ENCODE results near the gene SLC22A1. TPM values are rescaled to one million over a fixed set of nuclear protein-coding genes. Genes with fewer than 3 reads are reported as not detected.

SLC22A1 gene
- total and polyA plus RNA-seq, 2 of the 4 experiments (the other 2 are of a cell fraction) = 0.10 TPM; not detected in 1

- ATAC-seq (ENCODE audit: low read depth) = no peak
- no peak overlapping the region for H2BK20ac ChIP-seq (ENCODE audit: low read depth, low read length)
- H2AK5ac ChIP-seq (ENCODE audit: low read depth, low read length) = no peak overlapping the region
- no peak overlapping the region for H2BK5ac ChIP-seq (ENCODE audit: low read depth, low read length, poor library complexity, severe bottlenecking)
- no peaks in the 10 kb centered on the region for H3K36me3 ChIP-seq (ENCODE audit: control insufficient read depth, insufficient read depth, low read length)
- no peaks in the 10 kb centered on the region for H4K20me1 ChIP-seq (ENCODE audit: insufficient read depth, low read length)
- no peak for DNase-seq
- TF ChIP-seq CEBPB (IDR thresholded peaks at IDR 0.05; ENCODE audit: low read depth, low read length) (no peak), RFX5 (IDR thresholded peaks at IDR 0.05; ENCODE audit: low read depth, low read length) (no peak), CHD1 (IDR thresholded peaks at IDR 0.05; ENCODE audit: low read depth, low read length) (no peak), FOS (IDR thresholded peaks at IDR 0.05; ENCODE audit: low read depth, low read length) (no peak), MAZ (IDR thresholded peaks at IDR 0.05; ENCODE audit: borderline replicate concordance, low read depth, low read length) (no peak), USF2 (IDR thresholded peaks at IDR 0.05; ENCODE audit: low read depth, low read length) (no peak), POLR2A (IDR thresholded peaks at IDR 0.05; ENCODE audit: low read depth, low read length) (no peak), ELK1 (IDR thresholded peaks at IDR 0.05; ENCODE audit: borderline replicate concordance, low read depth, low read length) (no peak), MXI1 (IDR thresholded peaks at IDR 0.05; ENCODE audit: borderline replicate concordance, low read depth, low read length) (no peak), RCOR1 (IDR thresholded peaks at IDR 0.05; ENCODE audit: insufficient replicate concordance, low read length) (no peak), NFE2L2 (IDR thresholded peaks at IDR 0.05; ENCODE audit: low read depth, low read length) (no peak), MAFK (IDR thresholded peaks at IDR 0.05; ENCODE audit: low read depth, low read length) (no peak), BHLHE40 (IDR thresholded peaks at IDR 0.05; ENCODE audit: low read depth, low read length) (no peak), RAD21 (IDR thresholded peaks at IDR 0.05; ENCODE audit: low read length) (no peak), SMC3 (IDR thresholded peaks at IDR 0.05; ENCODE audit: low read depth, low read length) (no peak)
- TF ChIP-seq, protein P1, sequence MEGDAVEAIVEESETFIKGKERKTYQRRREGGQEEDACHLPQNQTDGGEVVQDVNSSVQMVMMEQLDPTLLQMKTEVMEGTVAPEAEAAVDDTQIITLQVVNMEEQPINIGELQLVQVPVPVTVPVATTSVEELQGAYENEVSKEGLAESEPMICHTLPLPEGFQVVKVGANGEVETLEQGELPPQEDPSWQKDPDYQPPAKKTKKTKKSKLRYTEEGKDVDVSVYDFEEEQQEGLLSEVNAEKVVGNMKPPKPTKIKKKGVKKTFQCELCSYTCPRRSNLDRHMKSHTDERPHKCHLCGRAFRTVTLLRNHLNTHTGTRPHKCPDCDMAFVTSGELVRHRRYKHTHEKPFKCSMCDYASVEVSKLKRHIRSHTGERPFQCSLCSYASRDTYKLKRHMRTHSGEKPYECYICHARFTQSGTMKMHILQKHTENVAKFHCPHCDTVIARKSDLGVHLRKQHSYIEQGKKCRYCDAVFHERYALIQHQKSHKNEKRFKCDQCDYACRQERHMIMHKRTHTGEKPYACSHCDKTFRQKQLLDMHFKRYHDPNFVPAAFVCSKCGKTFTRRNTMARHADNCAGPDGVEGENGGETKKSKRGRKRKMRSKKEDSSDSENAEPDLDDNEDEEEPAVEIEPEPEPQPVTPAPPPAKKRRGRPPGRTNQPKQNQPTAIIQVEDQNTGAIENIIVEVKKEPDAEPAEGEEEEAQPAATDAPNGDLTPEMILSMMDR (conservative IDR thresholded peaks at IDR 0.05; ENCODE audit: low read depth, low read length) = no peak
- H3K56ac ChIP-seq (ENCODE audit: extremely low read depth, insufficient read depth, low read length) = no peak overlapping the region
- H3K4me2 ChIP-seq (ENCODE audit: low read depth, low read length) = no peak overlapping the region
- ChIA-PET POLR2A (ENCODE audit: unreplicated experiment) (no interaction called here), CTCF (no interaction called here)
- H2BK120ac ChIP-seq (ENCODE audit: low read depth, low read length) = no peak overlapping the region
- no peak overlapping the region for H2AFZ ChIP-seq (replicated peaks; ENCODE audit: low read length, poor library complexity)
- H4K8ac ChIP-seq (ENCODE audit: low read depth in 2 of 2, low read length in 2 of 2) = no peak overlapping the region
- no peak overlapping the region for H4K5ac ChIP-seq (ENCODE audit: low read depth, low read length)
- no peak overlapping the region for H3K18ac ChIP-seq (ENCODE audit: low read depth, low read length)
- H3K9ac ChIP-seq (ENCODE audit: low read depth, low read length) = no peak overlapping the region
- H3K4me1 ChIP-seq (ENCODE audit: control insufficient read depth, insufficient read depth, low read length) = no peaks in the 10 kb centered on the region
- H3K14ac ChIP-seq (replicated peaks; ENCODE audit: low read depth, low read length) = no peak overlapping the region
- 0% methylated on average over 2 of the region's 6 CpGs; no CpG with 5 or more reads in 1 of the 2 experiments for WGBS, 2 experiments (ENCODE audit: extremely low coverage in 2 of 2, insufficient read length in 1 of 2)
- no peak overlapping the region for H2BK15ac ChIP-seq (ENCODE audit: low read depth, low read length)
- no TSS peak for BruUV-seq (replicated peaks)
- no peaks in the 10 kb centered on the region for H3K79me1 ChIP-seq (ENCODE audit: low read depth in 1 of 2, low read length in 2 of 2)
- in situ Hi-C loops (cut with MboI; ENCODE audit: low sequenced_read_pairs) = no loop called here
- no peak overlapping the region for H3K4ac ChIP-seq (ENCODE audit: low read depth, low read length)
- no peaks in the 10 kb centered on the region for H3K27me3 ChIP-seq (ENCODE audit: control insufficient read depth, insufficient read depth, low read length)
- H2AK9ac ChIP-seq (replicated peaks; ENCODE audit: low read depth, low read length, poor library complexity) = no peak overlapping the region
- H3K4me3 ChIP-seq (ENCODE audit: insufficient read depth, low read depth, low read length) = no peak overlapping the region
- intact Hi-C loops (cut with micrococcal nuclease) = no loop called here
- H3K27ac ChIP-seq (ENCODE audit: insufficient read depth, low read length) = no peak overlapping the region
- H3K23ac ChIP-seq (ENCODE audit: low read depth, low read length) = no peak overlapping the region
- no peaks in the 10 kb centered on the region for H3K9me1 ChIP-seq (ENCODE audit: insufficient read depth, low read length)
- no peaks in the 10 kb centered on the region for H3K9me3 ChIP-seq (ENCODE audit: control insufficient read depth, insufficient read depth, low read length)
- dilution Hi-C loops (cut with HindIII; ENCODE audit: low sequenced_read_pairs, unreplicated experiment) = no loop called here
- no peak overlapping the region for H4K91ac ChIP-seq (ENCODE audit: insufficient read depth, low read depth, low read length)
Observed at GRCh38 chr6:160170018-160170680, 48.5 kb downstream of the SLC22A1 start.
